ENCODE data around the gene ZBTB34.

Gene ZBTB34

GRCh38 chr9:126919193-126919592, 58.8 kb downstream of the ZBTB34 start:
- DNase-seq (ENCODE audit: low spot score) = no peak

- DNase-seq (ENCODE audit: low spot score) = no peak
These were observed 65.4 kb downstream of the ZBTB34 start for GRCh38 chr9:126925876-126926275.

- no peak for DNase-seq (ENCODE audit: low spot score)
These were observed 65.9 kb downstream of the ZBTB34 start for GRCh38 chr9:126926364-126926763.

GRCh38 chr9:126927419-126927818, 67.0 kb downstream of the ZBTB34 start:
- DNase-seq (ENCODE audit: low spot score) = no peak

- no peak for DNase-seq (ENCODE audit: low spot score)
These were observed 72.5 kb downstream of the ZBTB34 start for GRCh38 chr9:126932871-126933321.

GRCh38 chr9:126933334-126933980, 73.0 kb downstream of the ZBTB34 start:
- DNase-seq (ENCODE audit: low spot score) = no peak

GRCh38 chr9:126934441-126934840, 74.0 kb downstream of the ZBTB34 start:
- DNase-seq (ENCODE audit: low spot score) = no peak
